B cell (primary cell): Measurements from ENCODE around the gene NTM. TPM values are rescaled to one million over a fixed set of nuclear protein-coding genes. Genes with fewer than 3 reads are reported as not detected.

ENCODE experiments used
- ATAC-seq: fragments of 200-7000 bp; cut with Tn5 transposase; one replicate; pipeline ENCODE4 v1.10.0; 2021; ENCODE audit warnings: low read depth, mild to moderate bottlenecking, moderate number of reproducible peaks, moderate library complexity
- CTCF ChIA-PET: fragments of 350-600 bp; sonication (Branson Sonifier 250); formaldehyde crosslinking; loops from one replicate; lab custom pipeline; 2021; ENCODE audit warnings: antibody characterized with exemption, inconsistent platforms; lab: Charles Lee
- POLR2A ChIA-PET: fragments of 350-600 bp; sonication (Branson Sonifier 250); formaldehyde crosslinking; loops from one replicate; lab custom pipeline; 2021; ENCODE audit warnings: antibody characterized with exemption; lab: Charles Lee
- DNase-seq: peaks from one replicate; pipeline ENCODE4 v3.0.0; 2013
- H2AFZ ChIP-seq: 2 replicates; pipeline ENCODE4 v1.6.1; 2012; ENCODE audit warnings: mild to moderate bottlenecking, low read depth, low read length; ENCODE audit not compliant: insufficient read depth, poor library complexity, severe bottlenecking
- H3K27ac ChIP-seq, 2 donors: 1 replicate in 1 of 2; 2 replicates in 1 of 2; pipeline ENCODE4 v1.5.1; 2012 to 2013; ENCODE audit warnings: low read length in 2 of 2, mild to moderate bottlenecking in 2 of 2, moderate library complexity in 1 of 2
- H3K27me3 ChIP-seq, 4 experiments: fragments of 200-600 bp in 1 of 4; sonication (generic) in 1 of 4; replicated peaks in 1 of 4; 1 replicate in 2 of 4; 2 replicates in 2 of 4; pipeline versions ENCODE4 v1.6.1 to v1.7.0; 2013 to 2016; ENCODE audit warnings: low read length in 3 of 4, mild to moderate bottlenecking in 2 of 4, mixed read lengths in 1 of 4, moderate library complexity in 1 of 4; ENCODE audit not compliant: insufficient read depth in 4 of 4, control insufficient read depth in 3 of 4; ENCODE audit errors: control extremely low read depth in 1 of 4
- H3K36me3 ChIP-seq, 2 experiments: replicated peaks in 1 of 2; 1 replicate in 1 of 2; 2 replicates in 1 of 2; pipeline versions ENCODE4 v1.6.1 to v1.7.1; 2013; ENCODE audit warnings: low read length in 1 of 2; ENCODE audit not compliant: insufficient read depth in 2 of 2, control insufficient read depth in 1 of 2; ENCODE audit errors: control extremely low read depth in 1 of 2, extremely low read depth in 1 of 2
- H3K4me1 ChIP-seq, 2 donors: fragments of 200-600 bp in 1 of 2; sonication (generic) in 1 of 2; 1 replicate in 1 of 2; 2 replicates in 1 of 2; pipeline versions ENCODE4 v1.5.1 to v1.6.1; 2013 to 2017; ENCODE audit warnings: low read length in 2 of 2; ENCODE audit not compliant: control insufficient read depth in 2 of 2, insufficient read depth in 2 of 2
- H3K4me2 ChIP-seq: replicated peaks from 2 replicates; pipeline ENCODE3; 2012; ENCODE audit warnings: mild to moderate bottlenecking, low read depth, low read length; ENCODE audit not compliant: poor library complexity, severe bottlenecking
- H3K4me3 ChIP-seq, 5 experiments: fragments of 200-600 bp in 1 of 5; sonication (generic) in 1 of 5; 1 replicate in 3 of 5; 2 replicates in 2 of 5; pipeline versions ENCODE4 v1.5.1 to v1.7.0; 2011 to 2016; ENCODE audit warnings: low read length in 4 of 5, mild to moderate bottlenecking in 4 of 5, low read depth in 2 of 5, control low read depth in 1 of 5, moderate library complexity in 1 of 5; ENCODE audit not compliant: insufficient read depth in 1 of 5; ENCODE audit errors: control extremely low read depth in 1 of 5, extremely low read depth in 1 of 5
- H3K79me2 ChIP-seq: fragments of 200-600 bp; sonication (generic); one replicate; pipeline ENCODE4 v1.6.0; 2016; ENCODE audit warnings: low read length; ENCODE audit not compliant: control insufficient read depth, insufficient read depth
- H3K9ac ChIP-seq: fragments of 200-600 bp; sonication (generic); 2 replicates; pipeline ENCODE4 v1.6.1; 2017; ENCODE audit warnings: mild to moderate bottlenecking, low read length, moderate library complexity
- H3K9me3 ChIP-seq, 3 donors: one replicate each; pipeline versions ENCODE4 v1.6.1 to v1.7.1; 2013; ENCODE audit warnings: low read length in 2 of 3; ENCODE audit not compliant: control insufficient read depth in 2 of 3, insufficient read depth in 1 of 3; ENCODE audit errors: control extremely low read depth in 1 of 3
- H4K20me1 ChIP-seq: 2 replicates; pipeline ENCODE4 v1.6.0; 2012; ENCODE audit warnings: mild to moderate bottlenecking, low read length; ENCODE audit not compliant: insufficient read depth, control insufficient read depth, poor library complexity, severe bottlenecking
- H3K27ac Mint-ChIP-seq: one replicate; pipeline ENCODE4 v1.8.0; 2021; ENCODE audit warnings: mixed read lengths
- H3K27me3 Mint-ChIP-seq: one replicate; pipeline ENCODE4 v1.8.0; 2021; ENCODE audit warnings: mixed read lengths
- H3K4me1 Mint-ChIP-seq: one replicate; pipeline ENCODE4 v1.8.0; 2021; ENCODE audit warnings: mixed read lengths
- H3K4me3 Mint-ChIP-seq: one replicate; pipeline ENCODE4 v1.8.0; 2021; ENCODE audit warnings: mixed read lengths
- H3K9me3 Mint-ChIP-seq: one replicate; pipeline ENCODE4 v1.8.0; 2022; ENCODE audit warnings: mixed read lengths; ENCODE audit not compliant: insufficient read depth
- EZH2 ChIP-seq: IDR thresholded peaks from 2 replicates; pipeline ENCODE4 v1.6.1; 2012; ENCODE audit warnings: borderline replicate concordance, low read depth, mild to moderate bottlenecking, moderate library complexity, low read length; ENCODE audit not compliant: insufficient read depth, poor library complexity, severe bottlenecking
- WGBS: methylation state at CpG from one replicate; pipeline ENCODE4 v1.1.5; 2013; ENCODE audit warnings: missing lambda C conversion rate; ENCODE audit not compliant: insufficient coverage; 5-methylcytosine and 5-hydroxymethylcytosine counted together
- intact Hi-C: fragments of 100-400 bp; cut with micrococcal nuclease; formaldehyde crosslinking; loops from one replicate; pipeline ENCODE4 v1.10.0; 2022
- polyA plus RNA-seq: library from polyadenylated mRNA; depleted of rRNA; stranded (reverse); fragments of >200 nt; gene quantifications from 2 replicates; pipeline ENCODE4 v1.2.3, GENCODE V29; 2012
- total RNA-seq, 2 donors: library from RNA; stranded (reverse); fragments of 120-200 nt in 1 of 2; gene quantifications; 1 replicate in 1 of 2; 2 replicates in 1 of 2; pipeline versions ENCODE4 v1.2.3 to v1.2.4, GENCODE V29; 2013 to 2022
- TF ChIP-seq, protein P1 (sequence below): fragments of 200-600 bp; IDR thresholded peaks from one replicate; pipeline ENCODE4 v1.8.0; 2022; ENCODE audit warnings: antibody characterized with exemption, mild to moderate bottlenecking

The NTM gene
- total and polyA plus RNA-seq, 2 donors (not counting 1 experiment from before 2014, with no cell fraction given): not detected

DNA sequence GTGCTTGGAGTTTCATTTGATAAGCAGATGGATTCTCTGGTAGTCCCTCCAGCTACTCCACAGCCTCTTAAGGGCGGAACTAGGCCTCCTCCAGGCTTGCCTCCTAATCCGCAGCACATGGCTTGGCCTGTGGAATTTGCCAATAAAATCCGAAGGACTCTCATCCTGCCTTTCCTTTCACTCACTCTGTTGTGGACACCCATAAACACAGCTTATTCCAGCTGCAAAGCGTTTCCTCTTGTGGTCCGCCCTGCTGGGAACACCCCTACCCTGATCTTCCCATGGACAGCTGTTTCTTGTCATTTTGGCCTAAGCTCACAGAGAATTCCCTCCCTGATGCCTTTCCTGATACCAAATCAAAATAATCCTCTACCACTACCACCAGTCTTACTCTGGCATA lies 546.2 kb downstream of the NTM start:
- ChIA-PET CTCF (no interaction called here), POLR2A (no interaction called here)
- H3K4me1 Mint-ChIP-seq: no peaks in the 10 kb centered on the region
- H3K27ac Mint-ChIP-seq: no peak overlapping the region
- peaks cover 14% of the 10 kb centered on the region for H3K27me3 Mint-ChIP-seq
- no peak for TF ChIP-seq EZH2
- TF ChIP-seq, protein P1, sequence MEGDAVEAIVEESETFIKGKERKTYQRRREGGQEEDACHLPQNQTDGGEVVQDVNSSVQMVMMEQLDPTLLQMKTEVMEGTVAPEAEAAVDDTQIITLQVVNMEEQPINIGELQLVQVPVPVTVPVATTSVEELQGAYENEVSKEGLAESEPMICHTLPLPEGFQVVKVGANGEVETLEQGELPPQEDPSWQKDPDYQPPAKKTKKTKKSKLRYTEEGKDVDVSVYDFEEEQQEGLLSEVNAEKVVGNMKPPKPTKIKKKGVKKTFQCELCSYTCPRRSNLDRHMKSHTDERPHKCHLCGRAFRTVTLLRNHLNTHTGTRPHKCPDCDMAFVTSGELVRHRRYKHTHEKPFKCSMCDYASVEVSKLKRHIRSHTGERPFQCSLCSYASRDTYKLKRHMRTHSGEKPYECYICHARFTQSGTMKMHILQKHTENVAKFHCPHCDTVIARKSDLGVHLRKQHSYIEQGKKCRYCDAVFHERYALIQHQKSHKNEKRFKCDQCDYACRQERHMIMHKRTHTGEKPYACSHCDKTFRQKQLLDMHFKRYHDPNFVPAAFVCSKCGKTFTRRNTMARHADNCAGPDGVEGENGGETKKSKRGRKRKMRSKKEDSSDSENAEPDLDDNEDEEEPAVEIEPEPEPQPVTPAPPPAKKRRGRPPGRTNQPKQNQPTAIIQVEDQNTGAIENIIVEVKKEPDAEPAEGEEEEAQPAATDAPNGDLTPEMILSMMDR: no peak
- Histone ChIP-seq H3K4me3 (no peak overlapping the region), H3K36me3 (no peaks in the 10 kb centered on the region), H4K20me1 (no peaks in the 10 kb centered on the region), H2AFZ (no peak overlapping the region), H3K9ac (no peak overlapping the region), H3K4me2 (no peak overlapping the region), H3K9me3 (peaks cover 0 to 6% (median 0%) of the 10 kb centered on the region in 3 donors), H3K4me1 (no peaks in the 10 kb centered on the region), H3K27ac (no peak overlapping the region), H3K79me2 (no peaks in the 10 kb centered on the region), H3K27me3 (peaks cover 0 to 7% (median 2%) of the 10 kb centered on the region in 4 experiments)
- intact Hi-C loops: no loop called here
- 81% methylated on average over 5 of the region's 5 CpGs for WGBS
- DNase-seq (no peak), ATAC-seq (no peak)
- no peak overlapping the region for H3K4me3 Mint-ChIP-seq
- H3K9me3 Mint-ChIP-seq: no peaks in the 10 kb centered on the region

DNA sequence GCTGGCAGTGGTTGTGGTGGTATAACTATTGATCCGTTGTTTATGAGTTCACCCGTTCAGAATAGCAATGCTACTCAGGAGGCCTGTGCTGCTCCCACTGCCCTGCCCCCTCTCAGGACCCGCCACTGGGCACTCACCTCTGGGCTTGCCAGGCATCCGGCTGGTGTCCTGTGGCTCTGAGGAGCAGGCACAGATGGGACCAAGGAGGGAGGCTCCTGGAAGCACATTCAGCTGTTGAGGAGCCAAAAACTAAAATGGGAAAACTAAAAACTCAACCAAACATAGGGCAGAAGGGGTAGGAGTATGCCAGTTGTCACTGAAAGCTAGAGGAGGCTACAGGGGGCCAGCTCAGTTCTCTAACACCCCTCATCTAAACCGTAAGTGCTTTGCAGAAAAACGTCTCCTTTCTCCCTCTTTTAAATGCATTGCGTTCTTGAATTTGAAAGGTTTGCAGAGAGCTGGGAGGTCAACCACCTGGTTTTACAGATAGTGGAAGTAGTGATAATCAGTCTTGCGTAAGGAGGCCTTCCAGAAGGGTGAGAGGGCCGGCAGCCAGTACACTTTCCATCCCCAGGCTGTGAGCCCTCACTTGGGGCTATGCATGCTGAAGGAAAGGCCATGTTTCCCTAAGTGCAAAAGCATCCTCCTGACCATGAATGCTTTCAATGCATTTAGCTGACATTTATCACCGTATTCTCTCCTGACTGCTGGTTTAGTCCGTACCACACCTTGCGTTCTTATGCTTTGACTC lies 547.4 kb downstream of the NTM start:
- 69% methylated on average over 8 of the region's 12 CpGs for WGBS

More for the DNA sequence above, 547.4 kb downstream of the NTM start:
- Histone ChIP-seq H3K27ac (no peak overlapping the region), H3K4me3 (no peak overlapping the region), H3K79me2 (no peaks in the 10 kb centered on the region), H4K20me1 (no peaks in the 10 kb centered on the region), H3K9ac (no peak overlapping the region), H3K9me3 (peaks cover 0 to 3% (median 0%) of the 10 kb centered on the region in 3 donors), H2AFZ (no peak overlapping the region), H3K36me3 (no peaks in the 10 kb centered on the region), H3K4me2 (no peak overlapping the region), H3K27me3 (peaks cover 0 to 1% (median 0%) of the 10 kb centered on the region in 4 experiments), H3K4me1 (no peaks in the 10 kb centered on the region)
- ChIA-PET POLR2A (no interaction called here), CTCF (no interaction called here)
- intact Hi-C loops: no loop called here
- no peak for ATAC-seq
- no peak for TF ChIP-seq EZH2
- TF ChIP-seq, protein P1: no peak
- Mint-ChIP-seq H3K4me3 (no peak overlapping the region), H3K27me3 (peaks cover 5% of the 10 kb centered on the region), H3K9me3 (no peaks in the 10 kb centered on the region), H3K27ac (no peak overlapping the region), H3K4me1 (no peaks in the 10 kb centered on the region)
- DNase-seq: no peak
